MM.1S (cell line): Measurements from ENCODE around the gene SH3BGRL3.
"Not testable (repeated sequence)": the region's sequence is repeated elsewhere in the genome, so short reads cannot be mapped to it uniquely, and the experiment has no call there.

ENCODE experiments used
- DNase-seq: peaks from one replicate; pipeline ENCODE4 v3.0.0-alpha.2; 2015
- H2AFZ ChIP-seq: fragments of 300-600 bp; sonication (generic); 2 replicates; pipeline ENCODE4 v1.6.0; 2016; ENCODE audit warnings: antibody characterized with exemption, low read length
- H3F3A ChIP-seq: fragments of 300-600 bp; sonication (generic); 2 replicates; pipeline ENCODE4 v1.6.1; 2016; ENCODE audit warnings: mild to moderate bottlenecking, antibody characterized with exemption, low read length, moderate library complexity, mixed read lengths; ENCODE audit not compliant: insufficient read depth
- H3K27ac ChIP-seq: fragments of 300-600 bp; sonication (generic); 2 replicates; pipeline ENCODE4 v1.5.1; 2016; ENCODE audit warnings: mild to moderate bottlenecking, low read length
- H3K27me3 ChIP-seq: fragments of 300-600 bp; sonication (generic); replicated peaks from 2 replicates; pipeline ENCODE4 v1.6.0; 2016; ENCODE audit warnings: low read length; ENCODE audit not compliant: insufficient read depth
- H3K36me3 ChIP-seq: fragments of 300-600 bp; sonication (generic); replicated peaks from 2 replicates; pipeline ENCODE4 v1.6.1; 2016; ENCODE audit warnings: mild to moderate bottlenecking, low read length, mixed read lengths; ENCODE audit not compliant: insufficient read depth
- H3K4me1 ChIP-seq: fragments of 300-600 bp; sonication (generic); 2 replicates; pipeline ENCODE4 v1.6.1; 2016; ENCODE audit warnings: low read length, mixed read lengths
- H3K4me2 ChIP-seq: fragments of 300-600 bp; sonication (generic); 2 replicates; pipeline ENCODE4 v1.6.0; 2016; ENCODE audit warnings: low read depth, low read length
- H3K4me3 ChIP-seq: fragments of 300-600 bp; sonication (generic); 2 replicates; pipeline ENCODE4 v1.5.1; 2016; ENCODE audit warnings: low read length, mixed read lengths
- H3K79me2 ChIP-seq: fragments of 300-600 bp; sonication (generic); 2 replicates; pipeline ENCODE4 v1.6.1; 2016; ENCODE audit warnings: mixed run types, low read length, mixed read lengths
- H3K9ac ChIP-seq: fragments of 300-600 bp; sonication (generic); 2 replicates; pipeline ENCODE4 v1.6.1; 2016; ENCODE audit warnings: low read length, mixed read lengths
- H3K9me2 ChIP-seq: fragments of 300-600 bp; sonication (generic); replicated peaks from 2 replicates; pipeline ENCODE4 v1.6.1; 2016; ENCODE audit warnings: mild to moderate bottlenecking, low read length, mixed read lengths; ENCODE audit not compliant: insufficient read depth
- H3K9me3 ChIP-seq: fragments of 300-600 bp; sonication (generic); replicated peaks from 2 replicates; pipeline ENCODE4 v1.6.1; 2016; ENCODE audit warnings: mild to moderate bottlenecking, low read length, mixed read lengths; ENCODE audit not compliant: insufficient read depth
- H4K20me1 ChIP-seq: fragments of 300-600 bp; sonication (generic); 2 replicates; pipeline ENCODE4 v1.6.1; 2016; ENCODE audit warnings: mild to moderate bottlenecking, low read length, moderate library complexity, mixed read lengths; ENCODE audit not compliant: insufficient read depth
- EZH2 ChIP-seq: fragments of 300-600 bp; sonication (generic); optimal IDR thresholded peaks from 2 replicates; pipeline ENCODE3; 2017; ENCODE audit warnings: low read depth, mild to moderate bottlenecking, antibody characterized with exemption, low read length, mixed read lengths
- EZH2phosphoT487 ChIP-seq: fragments of 300-600 bp; sonication (generic); IDR thresholded peaks from 2 replicates; pipeline ENCODE4 v1.6.1; 2018; ENCODE audit warnings: antibody characterized with exemption, low read length
- TF ChIP-seq, protein P1 (sequence below): fragments of 300-600 bp; sonication (generic); IDR thresholded peaks from 2 replicates; pipeline ENCODE4 v1.5.1; 2016; ENCODE audit warnings: antibody characterized with exemption, low read length, mixed read lengths

Gene SH3BGRL3

GRCh38 chr1:26290882-26291261 is 11.0 kb downstream of the SH3BGRL3 start:
- H3K27me3 ChIP-seq, result no peaks in the 10 kb centered on the region
- H3K9me2 ChIP-seq, result no peaks in the 10 kb centered on the region
- no peaks in the 10 kb centered on the region for H3K79me2 ChIP-seq
- H2AFZ ChIP-seq, result no peak overlapping the region
- no peaks in the 10 kb centered on the region for H3K9me3 ChIP-seq
- no peak overlapping the region for H3K4me3 ChIP-seq
- H3K4me2 ChIP-seq, result no peak overlapping the region
- H3K36me3 ChIP-seq, result no peaks in the 10 kb centered on the region
- no peak overlapping the region for H3K9ac ChIP-seq
- TF ChIP-seq, protein P1, sequence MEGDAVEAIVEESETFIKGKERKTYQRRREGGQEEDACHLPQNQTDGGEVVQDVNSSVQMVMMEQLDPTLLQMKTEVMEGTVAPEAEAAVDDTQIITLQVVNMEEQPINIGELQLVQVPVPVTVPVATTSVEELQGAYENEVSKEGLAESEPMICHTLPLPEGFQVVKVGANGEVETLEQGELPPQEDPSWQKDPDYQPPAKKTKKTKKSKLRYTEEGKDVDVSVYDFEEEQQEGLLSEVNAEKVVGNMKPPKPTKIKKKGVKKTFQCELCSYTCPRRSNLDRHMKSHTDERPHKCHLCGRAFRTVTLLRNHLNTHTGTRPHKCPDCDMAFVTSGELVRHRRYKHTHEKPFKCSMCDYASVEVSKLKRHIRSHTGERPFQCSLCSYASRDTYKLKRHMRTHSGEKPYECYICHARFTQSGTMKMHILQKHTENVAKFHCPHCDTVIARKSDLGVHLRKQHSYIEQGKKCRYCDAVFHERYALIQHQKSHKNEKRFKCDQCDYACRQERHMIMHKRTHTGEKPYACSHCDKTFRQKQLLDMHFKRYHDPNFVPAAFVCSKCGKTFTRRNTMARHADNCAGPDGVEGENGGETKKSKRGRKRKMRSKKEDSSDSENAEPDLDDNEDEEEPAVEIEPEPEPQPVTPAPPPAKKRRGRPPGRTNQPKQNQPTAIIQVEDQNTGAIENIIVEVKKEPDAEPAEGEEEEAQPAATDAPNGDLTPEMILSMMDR, result no peak
- TF ChIP-seq EZH2, result no peak
- TF ChIP-seq EZH2phosphoT487, result no peak
- H4K20me1 ChIP-seq, result no peaks in the 10 kb centered on the region
- no peak for DNase-seq
- H3K4me1 ChIP-seq, result peaks cover 34% of the 10 kb centered on the region
- peaks cover 16% of the 10 kb centered on the region for H3F3A ChIP-seq
- no peak overlapping the region for H3K27ac ChIP-seq

- Histone ChIP-seq H3K9ac (no peak overlapping the region), H3K4me1 (peaks cover 34% of the 10 kb centered on the region), H3K27me3 (no peaks in the 10 kb centered on the region), H3K79me2 (no peaks in the 10 kb centered on the region), H2AFZ (no peak overlapping the region), H3K4me2 (no peak overlapping the region), H4K20me1 (no peaks in the 10 kb centered on the region), H3K36me3 (no peaks in the 10 kb centered on the region), H3K9me2 (no peaks in the 10 kb centered on the region), H3K9me3 (no peaks in the 10 kb centered on the region), H3K27ac (no peak overlapping the region), H3K4me3 (no peak overlapping the region), H3F3A (peaks cover 14% of the 10 kb centered on the region)
- no peak for DNase-seq
- TF ChIP-seq, protein P1, result no peak
Measured at GRCh38 chr1:26291433-26291832, 11.5 kb downstream of the SH3BGRL3 start.

GRCh38 chr1:26291939-26292338 is 12.1 kb downstream of the SH3BGRL3 start:
- no peaks in the 10 kb centered on the region for H3K79me2 ChIP-seq
- peaks cover 10% of the 10 kb centered on the region for H3F3A ChIP-seq
- no peak overlapping the region for H3K4me2 ChIP-seq
- H3K9me2 ChIP-seq, result no peaks in the 10 kb centered on the region
- H3K27me3 ChIP-seq, result no peaks in the 10 kb centered on the region
- peaks cover 32% of the 10 kb centered on the region for H3K4me1 ChIP-seq
- no peak overlapping the region for H2AFZ ChIP-seq
- H3K27ac ChIP-seq, result no peak overlapping the region
- DNase-seq, result no peak
- no peaks in the 10 kb centered on the region for H3K9me3 ChIP-seq
- H3K9ac ChIP-seq, result no peak overlapping the region
- H3K36me3 ChIP-seq, result no peaks in the 10 kb centered on the region
- no peak overlapping the region for H3K4me3 ChIP-seq
- no peaks in the 10 kb centered on the region for H4K20me1 ChIP-seq
- TF ChIP-seq EZH2, result no peak
- TF ChIP-seq, protein P1, result no peak
- TF ChIP-seq EZH2phosphoT487, result no peak

GRCh38 chr1:26292735-26293134 is 12.8 kb downstream of the SH3BGRL3 start:
- H3K4me2 ChIP-seq, H3K27me3 ChIP-seq, H3K79me2 ChIP-seq: not testable (repeated sequence)

More at GRCh38 chr1:26292735-26293134, 12.8 kb downstream of the SH3BGRL3 start:
- DNase-seq, H3K4me3 ChIP-seq, H2AFZ ChIP-seq, H3F3A ChIP-seq, H3K9me2 ChIP-seq, H3K36me3 ChIP-seq, H3K27ac ChIP-seq, H4K20me1 ChIP-seq, H3K9ac ChIP-seq, H3K9me3 ChIP-seq: not testable (repeated sequence)
- H3K4me1 ChIP-seq, result peaks cover 24% of the 10 kb centered on the region
